BJ (cell line): Measurements from ENCODE around the gene MAP7. TPM values are rescaled to one million over a fixed set of nuclear protein-coding genes. Genes with fewer than 3 reads are reported as not detected.

ENCODE experiments used
- CTCF ChIA-PET: fragments of 350-600 bp; formaldehyde crosslinking; extraction: SDS; loops from one replicate; lab custom pipeline; 2021; ENCODE audit warnings: antibody characterized with exemption, inconsistent platforms; lab: Yijun Ruan, JAX
- POLR2A ChIA-PET: fragments of 300-600 bp; sonication (Branson Sonifier 250); formaldehyde crosslinking; extraction: SDS; loops from one replicate; lab custom pipeline; 2021; ENCODE audit warnings: antibody characterized with exemption; lab: Charles Lee
- DNase-seq: peaks from one replicate; pipeline ENCODE4 v3.0.0-alpha.2; 2011; ENCODE audit warnings: low read depth
- H3K27me3 ChIP-seq: 2 replicates; pipeline ENCODE4 v1.6.0; 2011; ENCODE audit warnings: low read length; ENCODE audit not compliant: control insufficient read depth, insufficient read depth
- H3K36me3 ChIP-seq: 2 replicates; pipeline ENCODE4 v1.5.1; 2011; ENCODE audit warnings: low read length; ENCODE audit not compliant: control insufficient read depth, insufficient read depth
- H3K4me3 ChIP-seq: 2 replicates; pipeline ENCODE4 v1.5.1; 2011; ENCODE audit warnings: low read depth, mild to moderate bottlenecking, control low read depth, low read length
- CTCF ChIP-seq: IDR thresholded peaks from 2 replicates; pipeline ENCODE4 v1.5.1; 2011; ENCODE audit warnings: low read depth, mild to moderate bottlenecking, control low read depth, inconsistent platforms, low read length, moderate library complexity; ENCODE audit not compliant: insufficient read depth
- polyA plus RNA-seq: library from polyadenylated mRNA; depleted of rRNA; stranded (reverse); fragments of >200 nt; gene quantifications from 2 replicates; pipeline ENCODE4 v1.2.3, GENCODE V29; 2011

MAP7 gene
- polyA plus RNA-seq, 1 experiment, result 0.45 TPM

GRCh38 chr6:136576821-136577220, 26.6 kb upstream of the MAP7 start:
- no peak for DNase-seq
- Histone ChIP-seq H3K36me3 (no peaks in the 10 kb centered on the region), H3K27me3 (no peaks in the 10 kb centered on the region), H3K4me3 (no peak overlapping the region)
- TF ChIP-seq CTCF, result no peak
- ChIA-PET CTCF (no interaction called here), POLR2A (no interaction called here)

GRCh38 chr6:136571496-136571895, 21.3 kb upstream of the MAP7 start:
- no peak for TF ChIP-seq CTCF
- Histone ChIP-seq H3K36me3 (no peaks in the 10 kb centered on the region), H3K27me3 (no peaks in the 10 kb centered on the region), H3K4me3 (no peak overlapping the region)
- ChIA-PET POLR2A (no interaction called here), CTCF (no interaction called here)
- DNase-seq, result no peak

GRCh38 chr6:136571065-136571464, 20.8 kb upstream of the MAP7 start:
- TF ChIP-seq CTCF, result no peak
- H3K36me3 ChIP-seq, result no peaks in the 10 kb centered on the region
- no peak for DNase-seq
- H3K4me3 ChIP-seq, result no peak overlapping the region
- ChIA-PET POLR2A (no interaction called here), CTCF (interaction anchor here (2.5 kb wide), 1 partner anchor 10 kb away, joined by 6 read pairs; no protein-coding TSS in a partner anchor)
- H3K27me3 ChIP-seq, result no peaks in the 10 kb centered on the region

GRCh38 chr6:136568129-136568528, 17.9 kb upstream of the MAP7 start:
- no peaks in the 10 kb centered on the region for H3K27me3 ChIP-seq
- DNase-seq, result no peak
- H3K4me3 ChIP-seq, result no peak overlapping the region
- no peaks in the 10 kb centered on the region for H3K36me3 ChIP-seq
- TF ChIP-seq CTCF, result no peak
- ChIA-PET CTCF (interaction anchor here (1.5 kb wide), 1 partner anchor 13 kb away, joined by 4 read pairs; no protein-coding TSS in a partner anchor), POLR2A (no interaction called here)

- no peak for DNase-seq
- CTCF ChIA-PET, result interaction anchor here (1.5 to 1.8 kb wide), 2 partner anchors 14 to 17 kb away, joined by 4 read pairs; partner anchors contain the start of gene MAP7
These were observed 17.5 kb upstream of the MAP7 start for GRCh38 chr6:136567688-136568087.

More at GRCh38 chr6:136567688-136568087, 17.5 kb upstream of the MAP7 start:
- POLR2A ChIA-PET, result no interaction called here
- no peaks in the 10 kb centered on the region for H3K27me3 ChIP-seq
- no peaks in the 10 kb centered on the region for H3K36me3 ChIP-seq
- H3K4me3 ChIP-seq, result no peak overlapping the region
- TF ChIP-seq CTCF, result no peak
